Embryonic facial prominence (tissue), 1 donor: ENCODE measurements around the gene SLC4A8.

Source experiments
- DNase-seq: peaks from one replicate; pipeline ENCODE4 v3.0.0-alpha.2; 2016; ENCODE audit errors: extremely low spot score

The SLC4A8 gene

GRCh38 chr12:51527966-51528365, 103.3 kb downstream of the SLC4A8 start:
- DNase-seq, result no peak

- no peak for DNase-seq
Measured at GRCh38 chr12:51528852-51529650, 104.4 kb downstream of the SLC4A8 start.

- no peak for DNase-seq
Measured at GRCh38 chr12:51529651-51529970, 105.0 kb downstream of the SLC4A8 start.

- DNase-seq, result no peak
Measured at GRCh38 chr12:51530208-51530607, 105.6 kb downstream of the SLC4A8 start.

GRCh38 chr12:51531284-51531977, 106.8 kb downstream of the SLC4A8 start:
- no peak for DNase-seq

GRCh38 chr12:51531978-51532497, 107.4 kb downstream of the SLC4A8 start:
- DNase-seq, result peak; percentile 66

- no peak for DNase-seq
Measured at GRCh38 chr12:51533799-51534198, 109.2 kb downstream of the SLC4A8 start.

GRCh38 chr12:51534216-51535074, 109.8 kb downstream of the SLC4A8 start:
- no peak for DNase-seq

- no peak for DNase-seq
Measured at GRCh38 chr12:51536159-51536558, 111.5 kb downstream of the SLC4A8 start.

GRCh38 chr12:51538149-51538548, 113.5 kb downstream of the SLC4A8 start:
- no peak for DNase-seq

- no peak for DNase-seq
Measured at GRCh38 chr12:51538599-51538998, 114.0 kb downstream of the SLC4A8 start.

GRCh38 chr12:51540996-51541395, 116.4 kb downstream of the SLC4A8 start:
- DNase-seq, result no peak

- no peak for DNase-seq
Measured at GRCh38 chr12:51546097-51546496, 121.5 kb downstream of the SLC4A8 start.

GRCh38 chr12:51547606-51548005, 123.0 kb downstream of the SLC4A8 start:
- no peak for DNase-seq

- DNase-seq, result no peak
Measured at GRCh38 chr12:51548241-51548640, 123.6 kb downstream of the SLC4A8 start.

- DNase-seq, result no peak
Measured at GRCh38 chr12:51549637-51550036, 125.0 kb downstream of the SLC4A8 start.
